ENCODE data around the gene VGLL1.

Gene VGLL1, protein sequence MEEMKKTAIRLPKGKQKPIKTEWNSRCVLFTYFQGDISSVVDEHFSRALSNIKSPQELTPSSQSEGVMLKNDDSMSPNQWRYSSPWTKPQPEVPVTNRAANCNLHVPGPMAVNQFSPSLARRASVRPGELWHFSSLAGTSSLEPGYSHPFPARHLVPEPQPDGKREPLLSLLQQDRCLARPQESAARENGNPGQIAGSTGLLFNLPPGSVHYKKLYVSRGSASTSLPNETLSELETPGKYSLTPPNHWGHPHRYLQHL

GRCh38 chrX:136531951-136532350, at the start of gene VGLL1:
Gene VGLL1 (plus strand): TSS chrX:136532215. CDS start chrX:136536021, 3,806 bp downstream.
- no peak for DNase-seq

DNA sequence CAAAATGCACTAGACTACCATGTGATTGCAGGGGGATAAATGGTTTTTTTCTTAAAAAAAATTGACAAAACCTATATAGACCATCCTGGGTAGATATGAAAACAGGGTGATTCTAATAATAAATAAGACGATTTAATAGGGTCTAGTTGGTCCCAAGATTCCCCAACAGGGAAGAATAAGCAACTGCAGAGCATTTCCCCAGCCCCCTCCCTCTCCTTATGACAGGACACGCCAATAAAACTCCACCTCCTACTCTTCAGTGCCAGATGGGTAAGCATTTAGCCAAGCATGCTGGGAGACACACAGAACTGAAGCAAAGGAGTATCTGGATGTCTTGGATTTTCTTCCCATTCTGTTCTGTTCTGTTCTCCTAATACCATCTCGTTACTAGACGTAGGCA, 44.4 kb upstream of the VGLL1 start, which contains the start of gene BRS3:
Gene BRS3 (plus strand): TSS at position 301 of the 400 bp plus-strand sequence. CDS start 168 bp downstream, outside the sequence.
- DNase-seq: no peak

- DNase-seq: no peak
These were observed 43.3 kb upstream of the VGLL1 start for GRCh38 chrX:136488706-136489105.

DNA sequence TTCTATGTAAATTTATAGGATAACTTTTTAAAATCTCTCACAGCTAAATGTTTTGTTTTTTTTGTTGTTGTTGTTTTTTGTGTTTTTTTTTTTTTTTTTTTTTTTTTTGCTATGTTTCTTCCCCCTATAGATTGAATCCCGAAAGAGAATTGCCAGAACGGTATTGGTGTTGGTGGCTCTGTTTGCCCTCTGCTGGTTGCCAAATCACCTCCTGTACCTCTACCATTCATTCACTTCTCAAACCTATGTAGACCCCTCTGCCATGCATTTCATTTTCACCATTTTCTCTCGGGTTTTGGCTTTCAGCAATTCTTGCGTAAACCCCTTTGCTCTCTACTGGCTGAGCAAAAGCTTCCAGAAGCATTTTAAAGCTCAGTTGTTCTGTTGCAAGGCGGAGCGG, 40.2 kb upstream of the VGLL1 start:
- no peak for DNase-seq

DNA sequence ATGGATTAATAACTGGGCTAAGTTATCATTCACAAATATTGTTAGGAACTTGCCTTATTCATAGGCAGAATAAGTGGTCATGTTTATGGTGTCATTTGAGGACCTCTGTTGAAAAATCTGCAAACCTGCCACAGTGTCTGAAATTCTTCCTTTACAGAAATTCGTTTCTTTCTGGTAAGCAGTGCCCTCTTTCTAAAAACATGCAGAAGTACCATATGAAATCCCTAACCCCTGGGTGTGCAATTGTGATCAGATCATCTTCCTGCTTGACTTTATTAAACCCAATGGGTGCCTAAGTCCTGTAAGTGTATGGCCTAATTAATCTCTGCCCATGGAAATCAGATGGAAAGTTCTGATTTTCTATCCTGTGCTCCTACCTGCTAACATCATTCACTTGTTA, 39.0 kb upstream of the VGLL1 start:
- DNase-seq: no peak

GRCh38 chrX:136495043-136495442, 37.0 kb upstream of the VGLL1 start:
- no peak for DNase-seq

- no peak for DNase-seq
These were observed 35.7 kb upstream of the VGLL1 start for GRCh38 chrX:136496186-136496763.

GRCh38 chrX:136496764-136497555, 35.1 kb upstream of the VGLL1 start:
- peak; percentile 76 for DNase-seq

GRCh38 chrX:136497556-136498052, 34.4 kb upstream of the VGLL1 start, which contains the start of gene HTATSF1:
Gene HTATSF1 (plus strand): TSS chrX:136497592. CDS start chrX:136497685, 93 bp downstream.
- no peak for DNase-seq

DNA sequence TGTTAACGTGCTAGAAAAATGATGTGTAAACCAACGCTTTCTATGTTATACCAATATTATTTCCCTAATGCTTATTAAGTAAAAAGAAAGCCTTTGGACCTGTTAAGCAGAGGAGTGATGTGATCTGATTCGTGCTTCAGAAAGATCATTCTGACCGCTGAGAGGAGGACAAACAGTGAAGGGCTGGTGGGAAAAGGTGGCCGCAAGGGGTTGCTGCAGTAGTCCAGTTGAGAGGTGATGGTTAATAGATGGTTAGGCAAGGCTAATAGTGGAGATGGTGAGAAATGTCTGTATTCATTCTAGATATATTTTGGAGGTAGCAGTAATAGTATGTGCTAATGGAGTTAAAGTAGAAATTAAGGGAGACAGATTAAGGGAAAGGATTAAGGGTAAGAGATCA, 12.9 kb upstream of the VGLL1 start:
- DNase-seq: no peak

DNA sequence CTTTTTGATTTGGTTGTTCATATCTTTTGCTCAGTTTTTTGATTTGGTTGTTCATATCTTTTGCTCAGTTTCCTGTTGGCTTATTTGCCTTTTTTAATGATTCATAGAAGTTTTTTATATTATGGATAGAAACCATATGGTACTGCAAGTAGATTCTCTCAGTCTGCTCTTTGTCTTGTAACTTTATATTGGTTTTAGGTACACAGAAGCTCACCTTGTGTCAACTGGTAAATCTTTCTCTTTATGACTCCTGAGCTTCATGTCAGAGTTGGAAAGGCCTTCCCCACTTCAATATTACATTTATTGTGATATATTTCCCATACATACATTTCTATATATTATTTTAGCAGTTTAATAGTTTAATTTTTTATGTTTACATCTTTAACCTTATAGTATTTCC, 8.2 kb upstream of the VGLL1 start:
- no peak for DNase-seq

DNA sequence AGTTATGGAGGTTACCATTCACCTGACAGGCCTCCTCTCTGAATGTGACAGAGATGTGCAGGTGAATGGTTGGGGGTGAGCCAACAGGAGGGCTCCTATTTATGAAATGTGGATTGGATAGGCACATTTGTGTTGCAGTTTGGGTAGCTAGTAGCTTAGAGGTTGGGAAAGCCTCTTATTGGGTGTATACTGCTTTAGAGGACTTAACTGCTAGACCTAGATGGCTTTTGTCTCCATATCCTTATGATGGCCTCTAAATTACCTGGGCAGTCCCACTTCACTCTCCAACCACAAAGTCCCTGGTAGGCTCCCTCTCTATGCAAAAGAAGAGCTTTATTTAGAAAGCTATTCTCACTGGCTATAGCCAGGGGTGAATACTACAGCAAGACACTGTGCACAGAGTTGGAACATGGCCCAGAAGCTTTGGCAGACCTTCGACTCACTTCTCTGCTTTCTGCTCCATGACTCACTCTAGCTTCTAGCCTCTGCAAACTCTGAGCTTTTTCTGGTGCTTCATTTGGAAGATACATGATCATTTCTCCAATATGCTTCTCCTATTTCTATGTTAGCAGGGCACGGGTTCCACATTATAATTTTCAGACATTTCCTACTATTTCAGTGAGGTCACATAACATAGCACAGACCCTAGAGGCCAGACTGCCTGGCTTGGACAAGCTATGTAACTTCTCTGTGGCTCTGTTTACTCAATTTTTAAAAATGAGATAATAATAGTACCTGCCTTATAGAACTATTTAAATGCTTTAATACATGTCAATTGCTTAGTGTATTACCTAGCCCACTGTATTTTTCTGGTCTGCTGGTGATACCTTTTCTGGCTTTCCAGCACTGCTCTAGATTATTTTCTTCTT, 6.0 kb upstream of the VGLL1 start:
- DNase-seq: peak; percentile 75

GRCh38 chrX:136528645-136529315, 3.2 kb upstream of the VGLL1 start:
- peak; percentile 5 for DNase-seq

GRCh38 chrX:136529795-136530194, 2.2 kb upstream of the VGLL1 start:
- no peak for DNase-seq

DNA sequence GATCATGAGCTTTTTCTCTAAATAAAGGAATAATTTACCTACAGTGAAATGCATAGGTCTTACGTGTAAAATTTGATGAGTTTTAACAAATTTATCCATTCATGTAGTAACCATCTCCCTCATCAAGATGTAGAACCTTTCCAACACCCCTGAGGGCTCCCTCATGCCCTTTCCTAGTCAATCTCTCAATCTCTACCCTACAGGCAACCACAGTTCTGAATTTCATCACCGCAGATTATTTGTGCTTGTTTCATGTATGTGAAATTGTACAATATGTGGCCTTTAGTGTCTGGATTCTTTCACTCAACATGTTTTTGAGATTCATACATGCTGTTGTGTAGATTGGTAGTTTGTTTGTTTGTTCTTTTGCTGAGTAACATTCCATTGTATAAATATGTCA, 2.1 kb downstream of the VGLL1 start:
- no peak for DNase-seq

DNA sequence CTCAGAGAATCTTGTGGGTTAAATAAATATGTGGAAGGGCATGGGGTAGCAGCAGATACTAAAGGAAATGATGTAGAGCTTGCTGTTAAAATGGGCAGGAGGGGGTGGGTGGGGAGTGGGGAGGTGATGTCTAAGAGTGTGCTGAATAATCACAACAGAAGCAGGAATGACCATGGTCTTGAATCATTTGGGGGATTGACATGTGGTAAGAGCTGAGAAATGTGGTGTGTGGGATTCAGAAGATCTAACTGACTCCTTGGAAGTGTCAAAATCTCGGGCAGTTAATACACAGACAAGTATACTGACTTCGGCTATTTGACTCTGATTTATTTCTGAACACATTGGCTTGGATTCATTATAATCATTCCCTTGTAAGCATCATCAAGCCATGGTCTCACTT, 6.8 kb downstream of the VGLL1 start:
- DNase-seq: no peak

- no peak for DNase-seq
These were observed 8.2 kb downstream of the VGLL1 start for GRCh38 chrX:136540226-136540625.

GRCh38 chrX:136541294-136541693, 9.3 kb downstream of the VGLL1 start:
- no peak for DNase-seq

GRCh38 chrX:136542281-136542680, 10.3 kb downstream of the VGLL1 start:
- no peak for DNase-seq

- DNase-seq: no peak
These were observed 14.4 kb downstream of the VGLL1 start for GRCh38 chrX:136546371-136546781.

GRCh38 chrX:136549226-136549625, 17.2 kb downstream of the VGLL1 start:
- DNase-seq: no peak

DNA sequence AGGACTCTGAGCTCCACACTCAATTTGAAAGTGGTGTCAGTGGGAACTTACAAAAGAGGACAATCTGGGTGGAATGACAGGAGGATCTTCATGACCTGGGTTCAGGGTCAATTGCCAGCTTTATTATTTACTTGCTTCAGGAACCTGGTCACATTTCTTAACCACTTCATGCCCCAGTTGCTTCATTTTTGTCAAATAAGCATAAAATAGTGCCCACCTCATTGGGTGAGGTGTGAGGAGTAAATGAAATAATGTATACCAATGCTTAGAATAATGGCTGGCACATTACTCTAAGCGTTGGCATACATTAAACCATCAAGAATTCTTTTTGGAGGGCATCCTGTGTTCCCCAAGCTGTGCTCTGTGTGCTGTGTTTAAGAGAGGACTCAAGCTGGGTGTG, 19.4 kb downstream of the VGLL1 start:
- DNase-seq: no peak

All from NCI-H226 (cell line).